Activated CD4-positive, CD25-positive, alpha-beta regulatory T cell (primary cell): ENCODE data around the gene TDRD7.
"Not testable (repeated sequence)": the region's sequence is repeated elsewhere in the genome, so short reads cannot be mapped to it uniquely, and the experiment has no call there.

ENCODE experiments used
- DNase-seq, 4 experiments: peaks; one replicate each; lab custom pipeline; 2025; lab: John Stamatoyannopoulos, UW

Gene TDRD7

GRCh38 chr9:97474372-97474925 lies 62.6 kb downstream of the TDRD7 start:
- no peak for DNase-seq

- DNase-seq: no peak
Observed at GRCh38 chr9:97475059-97475458, 63.2 kb downstream of the TDRD7 start.

GRCh38 chr9:97478301-97478981 lies 66.5 kb downstream of the TDRD7 start:
- no peak for DNase-seq

GRCh38 chr9:97479496-97480159 lies 67.7 kb downstream of the TDRD7 start:
- DNase-seq: no peak

GRCh38 chr9:97480174-97480573 lies 68.3 kb downstream of the TDRD7 start:
- no peak for DNase-seq

GRCh38 chr9:97480749-97481148 lies 68.9 kb downstream of the TDRD7 start:
- DNase-seq: no peak

GRCh38 chr9:97484134-97484533 lies 72.2 kb downstream of the TDRD7 start:
- no peak for DNase-seq

- DNase-seq: no peak
Observed at GRCh38 chr9:97487107-97487506, 75.2 kb downstream of the TDRD7 start.

GRCh38 chr9:97487861-97488260 lies 76.0 kb downstream of the TDRD7 start:
- no peak for DNase-seq

- no peak for DNase-seq
Observed at GRCh38 chr9:97491216-97491999, 79.5 kb downstream of the TDRD7 start.

GRCh38 chr9:97497558-97498375 lies 85.9 kb downstream of the TDRD7 start:
- not testable (repeated sequence) for DNase-seq

GRCh38 chr9:97498846-97499245 lies 87.0 kb downstream of the TDRD7 start:
- not testable (repeated sequence) for DNase-seq

GRCh38 chr9:97500263-97500662 lies 88.4 kb downstream of the TDRD7 start:
- DNase-seq: no peak

GRCh38 chr9:97500765-97501176 lies 88.9 kb downstream of the TDRD7 start:
- DNase-seq: no peak

GRCh38 chr9:97501177-97501971 lies 89.5 kb downstream of the TDRD7 start, which contains the start of gene TMOD1:
Gene TMOD1, plus strand, starts transcription at chr9:97501666. Its CDS starts 22,523 bp downstream, at chr9:97524189.
- peak in 1 of 4 experiments; percentile 7 for DNase-seq

GRCh38 chr9:97501972-97502221 lies 90.0 kb downstream of the TDRD7 start:
- no peak for DNase-seq

GRCh38 chr9:97502222-97502983 lies 90.5 kb downstream of the TDRD7 start:
- DNase-seq: no peak

GRCh38 chr9:97502984-97503861 lies 91.3 kb downstream of the TDRD7 start:
- no peak for DNase-seq

- no peak for DNase-seq
Observed at GRCh38 chr9:97503862-97504210, 91.9 kb downstream of the TDRD7 start.
